Hematopoietic multipotent progenitor cell (in vitro differentiated cells): ENCODE measurements around the gene HBEGF. TPM values are rescaled to one million over a fixed set of nuclear protein-coding genes. Genes with fewer than 3 reads are reported as not detected.

Experiments
- DNase-seq, 3 donors: peaks; one replicate each; pipeline ENCODE4 v3.0.0-alpha.2; 2011 to 2015; ENCODE audit warnings: low read depth in 2 of 3, low spot score in 2 of 3
- total RNA-seq: library from RNA; depleted of rRNA; stranded (reverse); fragments of >200 nt; gene quantifications from one replicate; pipeline ENCODE4 v1.2.3, GENCODE V29; 2012

The HBEGF gene
- 3.0 TPM for total RNA-seq

GRCh38 chr5:140346348-140347221, at the start of gene HBEGF:
Gene HBEGF, minus strand, starts transcription at chr5:140346603. Its CDS starts 275 bp downstream, at chr5:140346328.
- DNase-seq = peak; percentile 21 to 61 (median 45)

GRCh38 chr5:140393738-140394137, 47.3 kb upstream of the HBEGF start:
- DNase-seq = no peak

GRCh38 chr5:140391732-140392131, 45.3 kb upstream of the HBEGF start:
- no peak for DNase-seq

- DNase-seq = no peak
Observed at GRCh38 chr5:140391312-140391711, 44.9 kb upstream of the HBEGF start.

- no peak for DNase-seq
Observed at GRCh38 chr5:140388052-140388451, 41.6 kb upstream of the HBEGF start.

GRCh38 chr5:140383300-140383699, 36.9 kb upstream of the HBEGF start:
- DNase-seq = no peak

- no peak for DNase-seq
Observed at GRCh38 chr5:140382866-140383265, 36.5 kb upstream of the HBEGF start.

GRCh38 chr5:140381972-140382371, 35.6 kb upstream of the HBEGF start:
- DNase-seq = no peak

- DNase-seq = no peak
Observed at GRCh38 chr5:140381351-140381750, 34.9 kb upstream of the HBEGF start.

- peak; percentile 21 to 48 (median 31) for DNase-seq
Observed at GRCh38 chr5:140372971-140373487, 26.6 kb upstream of the HBEGF start.

GRCh38 chr5:140371356-140372151, 25.2 kb upstream of the HBEGF start:
- DNase-seq = no peak

- no peak for DNase-seq
Observed at GRCh38 chr5:140367256-140368013, 21.0 kb upstream of the HBEGF start.

- DNase-seq = no peak
Observed at GRCh38 chr5:140366589-140367255, 20.3 kb upstream of the HBEGF start.

- DNase-seq = no peak
Observed at GRCh38 chr5:140365941-140366340, 19.5 kb upstream of the HBEGF start.

- no peak for DNase-seq
Observed at GRCh38 chr5:140365282-140365681, 18.9 kb upstream of the HBEGF start.

- no peak for DNase-seq
Observed at GRCh38 chr5:140364472-140364765, 18.0 kb upstream of the HBEGF start.

GRCh38 chr5:140363631-140364471, 17.4 kb upstream of the HBEGF start:
- DNase-seq = no peak

GRCh38 chr5:140362875-140363630, 16.6 kb upstream of the HBEGF start:
- peak; percentile 69 to 82 (median 71) for DNase-seq

GRCh38 chr5:140362311-140362710, 15.9 kb upstream of the HBEGF start:
- no peak for DNase-seq
